Measurements from ENCODE around the gene AMMECR1.

The AMMECR1 gene

DNA sequence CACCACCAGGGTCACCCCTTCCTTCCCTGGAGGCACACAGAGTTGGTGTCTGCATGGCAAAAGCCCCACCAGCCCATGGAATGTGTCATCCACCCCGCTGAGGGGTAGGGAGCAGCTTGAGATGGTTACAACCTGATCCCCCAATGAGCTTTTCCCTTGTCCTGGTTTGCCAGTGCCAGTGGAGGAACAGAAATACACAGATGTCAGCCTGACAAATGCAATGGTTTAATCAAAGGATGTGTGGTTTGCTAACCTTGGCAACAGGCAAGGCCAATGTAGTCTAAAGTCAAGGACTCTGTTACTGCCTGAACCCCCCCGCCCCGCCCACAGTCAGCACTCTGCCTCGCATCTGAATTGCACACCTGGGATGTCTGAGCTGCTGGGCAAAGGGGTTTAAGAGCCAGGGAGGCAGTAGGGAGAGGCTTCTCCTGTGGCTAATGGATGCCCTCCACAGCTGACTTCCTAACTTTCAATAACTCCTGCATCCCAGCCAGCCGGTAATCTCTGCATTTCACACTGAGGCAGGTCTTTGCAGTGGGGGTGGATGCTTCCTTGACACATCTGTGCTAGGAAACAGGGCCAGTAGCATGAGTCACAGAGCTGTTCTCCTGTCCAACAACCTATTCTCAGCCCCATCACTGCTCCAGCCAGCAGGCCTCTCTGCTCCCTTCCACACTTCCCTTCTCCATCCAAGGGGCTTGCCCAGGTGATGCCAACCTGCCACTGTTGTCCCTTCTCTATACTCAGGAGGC, 137.5 kb downstream of the AMMECR1 start:
- no peak overlapping the region for H3K4me2 ChIP-seq (ENCODE audit: low read length)
- H3K27ac ChIP-seq (ENCODE audit: low read depth, low read length, poor library complexity, severe bottlenecking), result no peak overlapping the region
- no peak overlapping the region for H2AFZ ChIP-seq (ENCODE audit: low read length)
- no peaks in the 10 kb centered on the region for H3K4me1 ChIP-seq (ENCODE audit: insufficient read depth, low read length, severe bottlenecking)
- H3K4me3 ChIP-seq (ENCODE audit: low read depth, low read length, poor library complexity, severe bottlenecking), result no peak overlapping the region
- no peaks in the 10 kb centered on the region for H4K20me1 ChIP-seq (ENCODE audit: insufficient read depth, low read length)
- no peaks in the 10 kb centered on the region for H3K9me2 ChIP-seq (ENCODE audit: low read depth, low read length)
- H3K27me3 ChIP-seq (ENCODE audit: insufficient read depth, low read length), result no peaks in the 10 kb centered on the region
- no peaks in the 10 kb centered on the region for H3K36me3 ChIP-seq (ENCODE audit: insufficient read depth, low read length)
- no peaks in the 10 kb centered on the region for H3K79me2 ChIP-seq (ENCODE audit: insufficient read depth, low read length)
- H3K9ac ChIP-seq (ENCODE audit: low read length), result no peak overlapping the region
- no peak for TF ChIP-seq EZH2 (IDR thresholded peaks at IDR 0.05; ENCODE audit: borderline replicate concordance, low read length)
- TF ChIP-seq, protein P1, sequence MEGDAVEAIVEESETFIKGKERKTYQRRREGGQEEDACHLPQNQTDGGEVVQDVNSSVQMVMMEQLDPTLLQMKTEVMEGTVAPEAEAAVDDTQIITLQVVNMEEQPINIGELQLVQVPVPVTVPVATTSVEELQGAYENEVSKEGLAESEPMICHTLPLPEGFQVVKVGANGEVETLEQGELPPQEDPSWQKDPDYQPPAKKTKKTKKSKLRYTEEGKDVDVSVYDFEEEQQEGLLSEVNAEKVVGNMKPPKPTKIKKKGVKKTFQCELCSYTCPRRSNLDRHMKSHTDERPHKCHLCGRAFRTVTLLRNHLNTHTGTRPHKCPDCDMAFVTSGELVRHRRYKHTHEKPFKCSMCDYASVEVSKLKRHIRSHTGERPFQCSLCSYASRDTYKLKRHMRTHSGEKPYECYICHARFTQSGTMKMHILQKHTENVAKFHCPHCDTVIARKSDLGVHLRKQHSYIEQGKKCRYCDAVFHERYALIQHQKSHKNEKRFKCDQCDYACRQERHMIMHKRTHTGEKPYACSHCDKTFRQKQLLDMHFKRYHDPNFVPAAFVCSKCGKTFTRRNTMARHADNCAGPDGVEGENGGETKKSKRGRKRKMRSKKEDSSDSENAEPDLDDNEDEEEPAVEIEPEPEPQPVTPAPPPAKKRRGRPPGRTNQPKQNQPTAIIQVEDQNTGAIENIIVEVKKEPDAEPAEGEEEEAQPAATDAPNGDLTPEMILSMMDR (IDR thresholded peaks at IDR 0.05; ENCODE audit: low read length), result no peak
- H3F3A ChIP-seq (ENCODE audit: insufficient read depth, low read length), result no peaks in the 10 kb centered on the region
- no peaks in the 10 kb centered on the region for H3K9me3 ChIP-seq (ENCODE audit: low read length)

DNA sequence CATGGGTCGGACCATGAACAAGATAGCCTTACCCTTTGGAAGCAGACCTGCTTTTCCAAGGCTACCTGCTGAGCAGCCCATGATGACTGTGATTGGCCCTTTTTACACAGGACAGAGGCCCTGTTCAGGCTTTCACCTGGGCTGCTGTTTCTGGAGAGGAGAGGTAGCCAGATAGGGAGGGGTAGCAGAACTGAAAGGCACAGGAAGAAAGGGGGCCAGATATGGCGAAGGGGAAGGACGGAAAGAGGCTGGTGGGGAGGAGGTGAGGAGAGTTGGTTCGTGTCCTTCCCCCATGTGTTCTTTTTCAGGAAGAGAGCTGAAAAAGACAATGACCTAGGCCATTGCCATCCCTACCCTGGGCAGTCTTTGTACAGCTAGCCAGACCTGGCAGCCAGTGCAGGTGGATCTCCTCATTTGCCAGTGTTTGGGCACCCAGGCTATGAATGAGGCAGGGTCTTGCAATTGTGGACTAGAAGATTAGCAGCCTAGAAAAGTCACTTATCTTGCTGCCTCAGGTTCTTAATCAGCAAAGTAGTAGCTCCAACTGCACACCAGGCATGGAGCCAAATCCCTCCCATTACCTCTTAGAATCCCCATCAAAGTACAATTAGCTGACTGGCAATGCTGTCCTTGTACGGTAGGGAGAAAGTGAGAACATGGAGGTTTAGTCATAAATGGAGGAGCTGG, 139.6 kb downstream of the AMMECR1 start:
- H3F3A ChIP-seq (ENCODE audit: insufficient read depth, low read length), result no peaks in the 10 kb centered on the region
- H3K9me3 ChIP-seq (ENCODE audit: low read length), result no peaks in the 10 kb centered on the region
- H3K4me2 ChIP-seq (ENCODE audit: low read length), result no peak overlapping the region
- H3K4me1 ChIP-seq (ENCODE audit: insufficient read depth, low read length, severe bottlenecking), result no peaks in the 10 kb centered on the region
- H3K27me3 ChIP-seq (ENCODE audit: insufficient read depth, low read length), result no peaks in the 10 kb centered on the region
- no peak overlapping the region for H3K4me3 ChIP-seq (ENCODE audit: low read depth, low read length, poor library complexity, severe bottlenecking)
- TF ChIP-seq, protein P1 (IDR thresholded peaks at IDR 0.05; ENCODE audit: low read length), result no peak
- no peak for TF ChIP-seq EZH2 (IDR thresholded peaks at IDR 0.05; ENCODE audit: borderline replicate concordance, low read length)
- H3K27ac ChIP-seq (ENCODE audit: low read depth, low read length, poor library complexity, severe bottlenecking), result no peak overlapping the region
- H3K79me2 ChIP-seq (ENCODE audit: insufficient read depth, low read length), result no peaks in the 10 kb centered on the region
- no peaks in the 10 kb centered on the region for H4K20me1 ChIP-seq (ENCODE audit: insufficient read depth, low read length)
- H2AFZ ChIP-seq (ENCODE audit: low read length), result no peak overlapping the region
- no peaks in the 10 kb centered on the region for H3K36me3 ChIP-seq (ENCODE audit: insufficient read depth, low read length)
- H3K9me2 ChIP-seq (ENCODE audit: low read depth, low read length), result no peaks in the 10 kb centered on the region
- H3K9ac ChIP-seq (ENCODE audit: low read length), result no peak overlapping the region

DNA sequence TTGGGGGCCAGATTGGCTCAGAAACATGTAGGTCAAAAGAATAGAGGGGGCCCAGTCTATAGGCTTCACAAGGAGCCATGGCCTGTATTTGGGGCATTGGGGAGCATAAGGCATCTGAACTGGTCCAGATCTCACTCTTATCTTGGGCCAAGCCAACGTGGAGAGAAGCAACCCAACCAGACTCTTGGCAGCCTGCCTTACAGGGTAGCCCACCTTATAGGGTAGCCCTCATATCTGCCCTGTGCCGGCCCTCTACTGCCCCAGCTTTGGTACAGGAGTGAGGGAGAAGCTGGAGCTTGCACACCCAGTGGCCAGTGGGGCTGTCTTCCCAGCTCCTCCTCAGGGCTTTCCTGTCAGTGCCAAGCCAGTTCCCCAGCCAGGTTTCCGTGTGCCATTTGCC, 142.2 kb downstream of the AMMECR1 start:
- no peaks in the 10 kb centered on the region for H3F3A ChIP-seq (ENCODE audit: insufficient read depth, low read length)
- no peaks in the 10 kb centered on the region for H3K9me3 ChIP-seq (ENCODE audit: low read length)

More for the DNA sequence above, 142.2 kb downstream of the AMMECR1 start:
- Histone ChIP-seq H3K4me2 (ENCODE audit: low read length) (no peak overlapping the region), H3K9me2 (ENCODE audit: low read depth, low read length) (no peaks in the 10 kb centered on the region), H3K4me1 (ENCODE audit: insufficient read depth, low read length, severe bottlenecking) (peaks cover 8% of the 10 kb centered on the region), H3K36me3 (ENCODE audit: insufficient read depth, low read length) (no peaks in the 10 kb centered on the region), H3K79me2 (ENCODE audit: insufficient read depth, low read length) (no peaks in the 10 kb centered on the region), H4K20me1 (ENCODE audit: insufficient read depth, low read length) (no peaks in the 10 kb centered on the region), H3K27me3 (ENCODE audit: insufficient read depth, low read length) (no peaks in the 10 kb centered on the region), H3K4me3 (ENCODE audit: low read depth, low read length, poor library complexity, severe bottlenecking) (no peak overlapping the region), H3K9ac (ENCODE audit: low read length) (no peak overlapping the region), H2AFZ (ENCODE audit: low read length) (no peak overlapping the region), H3K27ac (ENCODE audit: low read depth, low read length, poor library complexity, severe bottlenecking) (no peak overlapping the region)
- TF ChIP-seq, protein P1 (IDR thresholded peaks at IDR 0.05; ENCODE audit: low read length), result no peak
- no peak for TF ChIP-seq EZH2 (IDR thresholded peaks at IDR 0.05; ENCODE audit: borderline replicate concordance, low read length)
